ENCODE measurements around the gene STARD10. TPM values are rescaled to one million over a fixed set of nuclear protein-coding genes. Genes with fewer than 3 reads are reported as not detected.
A peak's percentile ranks its signal among the peaks of the same experiment; 100 is the strongest.

STARD10 gene
- total and polyA plus RNA-seq, 9 of the 15 experiments (the other 6 are each of a cell fraction or from before 2014, with no cell fraction given), result 0.15 to 52.9 (median 32.3) TPM

GRCh38 chr11:72752088-72752914 is 41.5 kb downstream of the STARD10 start, which contains the start of gene ARAP1 (continued):
- TF ChIP-seq JUN (IDR thresholded peaks at IDR 0.05; ENCODE audit: borderline replicate concordance, low read depth, low read length) (no peak), JUN (CRISPR knock-in tag; IDR thresholded peaks at IDR 0.05; ENCODE audit: borderline replicate concordance) (no peak), CTBP1 (IDR thresholded peaks at IDR 0.05; ENCODE audit: borderline replicate concordance) (no peak), HSF4 (CRISPR knock-in tag; IDR thresholded peaks at IDR 0.05; ENCODE audit: borderline replicate concordance) (no peak), KAT7 (CRISPR knock-in tag; IDR thresholded peaks at IDR 0.05; ENCODE audit: borderline replicate concordance) (0 out of 2 replicates have a peak, but pooled peaks have one; percentile 53), BHLHE40 (IDR thresholded peaks at IDR 0.05; ENCODE audit: low read length) (peak; percentile 74), NR1H2 (CRISPR knock-in tag; IDR thresholded peaks at IDR 0.05) (no peak), MEIS2 (IDR thresholded peaks at IDR 0.05; ENCODE audit: partially characterized antibody) (no peak), ZNF197 (CRISPR knock-in tag; IDR thresholded peaks at IDR 0.05; ENCODE audit: low read depth) (no peak), TEAD4 (IDR thresholded peaks at IDR 0.05; ENCODE audit: low read length) (no peak), TEAD4 (CRISPR knock-in tag; IDR thresholded peaks at IDR 0.05; ENCODE audit: borderline replicate concordance) (no peak), ZSCAN32 (CRISPR knock-in tag; IDR thresholded peaks at IDR 0.05) (0 out of 2 replicates have a peak, but pooled peaks have one; percentile 21), NCOA1 (IDR thresholded peaks at IDR 0.05; ENCODE audit: low read depth) (no peak), ZNF696 (CRISPR knock-in tag; conservative IDR thresholded peaks at IDR 0.05) (no peak), ARID1B (IDR thresholded peaks at IDR 0.05) (peak; percentile 14; the same call in 1 of the 2 replicates), PRDM10 (IDR thresholded peaks at IDR 0.05; ENCODE audit: partially characterized antibody) (peak; percentile 96), ESRRB (CRISPR knock-in tag; IDR thresholded peaks at IDR 0.05; ENCODE audit: borderline replicate concordance) (no peak), RUNX1 (IDR thresholded peaks at IDR 0.05; ENCODE audit: low read depth) (no peak), SIN3A (IDR thresholded peaks at IDR 0.05; ENCODE audit: borderline replicate concordance in 2 of 2, control insufficient read depth in 1 of 2, low read depth in 2 of 2, low read length in 2 of 2) (peak; percentile 78 to 89; a peak in 3 of 4 replicates), HDAC1 (IDR thresholded peaks at IDR 0.05) (peak in 1 of 2 experiments; percentile 86; a peak in 2 of 4 replicates)
- TF ChIP-seq, protein P1, sequence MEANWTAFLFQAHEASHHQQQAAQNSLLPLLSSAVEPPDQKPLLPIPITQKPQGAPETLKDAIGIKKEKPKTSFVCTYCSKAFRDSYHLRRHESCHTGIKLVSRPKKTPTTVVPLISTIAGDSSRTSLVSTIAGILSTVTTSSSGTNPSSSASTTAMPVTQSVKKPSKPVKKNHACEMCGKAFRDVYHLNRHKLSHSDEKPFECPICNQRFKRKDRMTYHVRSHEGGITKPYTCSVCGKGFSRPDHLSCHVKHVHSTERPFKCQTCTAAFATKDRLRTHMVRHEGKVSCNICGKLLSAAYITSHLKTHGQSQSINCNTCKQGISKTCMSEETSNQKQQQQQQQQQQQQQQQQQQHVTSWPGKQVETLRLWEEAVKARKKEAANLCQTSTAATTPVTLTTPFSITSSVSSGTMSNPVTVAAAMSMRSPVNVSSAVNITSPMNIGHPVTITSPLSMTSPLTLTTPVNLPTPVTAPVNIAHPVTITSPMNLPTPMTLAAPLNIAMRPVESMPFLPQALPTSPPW (CRISPR knock-in tag; IDR thresholded peaks at IDR 0.05), result peak; percentile 99
- TF ChIP-seq, protein P2, sequence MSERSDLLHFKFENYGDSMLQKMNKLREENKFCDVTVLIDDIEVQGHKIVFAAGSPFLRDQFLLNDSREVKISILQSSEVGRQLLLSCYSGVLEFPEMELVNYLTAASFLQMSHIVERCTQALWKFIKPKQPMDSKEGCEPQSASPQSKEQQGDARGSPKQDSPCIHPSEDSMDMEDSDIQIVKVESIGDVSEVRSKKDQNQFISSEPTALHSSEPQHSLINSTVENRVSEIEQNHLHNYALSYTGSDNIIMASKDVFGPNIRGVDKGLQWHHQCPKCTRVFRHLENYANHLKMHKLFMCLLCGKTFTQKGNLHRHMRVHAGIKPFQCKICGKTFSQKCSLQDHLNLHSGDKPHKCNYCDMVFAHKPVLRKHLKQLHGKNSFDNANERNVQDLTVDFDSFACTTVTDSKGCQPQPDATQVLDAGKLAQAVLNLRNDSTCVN (CRISPR knock-in tag; IDR thresholded peaks at IDR 0.05), result no peak

Data from K562 (cell line).